HG03565 (cell line): ENCODE data around the gene TRERF1.
"Not testable (repeated sequence)": the region's sequence is repeated elsewhere in the genome, so short reads cannot be mapped to it uniquely, and the experiment has no call there.

ENCODE experiments used
- ATAC-seq: cut with Tn5 transposase; IDR thresholded peaks from one replicate; pipeline ENCODE4 v1.9.1; 2021; ENCODE audit warnings: mild to moderate bottlenecking, moderate library complexity; ENCODE audit not compliant: unreplicated experiment

Gene TRERF1, protein sequence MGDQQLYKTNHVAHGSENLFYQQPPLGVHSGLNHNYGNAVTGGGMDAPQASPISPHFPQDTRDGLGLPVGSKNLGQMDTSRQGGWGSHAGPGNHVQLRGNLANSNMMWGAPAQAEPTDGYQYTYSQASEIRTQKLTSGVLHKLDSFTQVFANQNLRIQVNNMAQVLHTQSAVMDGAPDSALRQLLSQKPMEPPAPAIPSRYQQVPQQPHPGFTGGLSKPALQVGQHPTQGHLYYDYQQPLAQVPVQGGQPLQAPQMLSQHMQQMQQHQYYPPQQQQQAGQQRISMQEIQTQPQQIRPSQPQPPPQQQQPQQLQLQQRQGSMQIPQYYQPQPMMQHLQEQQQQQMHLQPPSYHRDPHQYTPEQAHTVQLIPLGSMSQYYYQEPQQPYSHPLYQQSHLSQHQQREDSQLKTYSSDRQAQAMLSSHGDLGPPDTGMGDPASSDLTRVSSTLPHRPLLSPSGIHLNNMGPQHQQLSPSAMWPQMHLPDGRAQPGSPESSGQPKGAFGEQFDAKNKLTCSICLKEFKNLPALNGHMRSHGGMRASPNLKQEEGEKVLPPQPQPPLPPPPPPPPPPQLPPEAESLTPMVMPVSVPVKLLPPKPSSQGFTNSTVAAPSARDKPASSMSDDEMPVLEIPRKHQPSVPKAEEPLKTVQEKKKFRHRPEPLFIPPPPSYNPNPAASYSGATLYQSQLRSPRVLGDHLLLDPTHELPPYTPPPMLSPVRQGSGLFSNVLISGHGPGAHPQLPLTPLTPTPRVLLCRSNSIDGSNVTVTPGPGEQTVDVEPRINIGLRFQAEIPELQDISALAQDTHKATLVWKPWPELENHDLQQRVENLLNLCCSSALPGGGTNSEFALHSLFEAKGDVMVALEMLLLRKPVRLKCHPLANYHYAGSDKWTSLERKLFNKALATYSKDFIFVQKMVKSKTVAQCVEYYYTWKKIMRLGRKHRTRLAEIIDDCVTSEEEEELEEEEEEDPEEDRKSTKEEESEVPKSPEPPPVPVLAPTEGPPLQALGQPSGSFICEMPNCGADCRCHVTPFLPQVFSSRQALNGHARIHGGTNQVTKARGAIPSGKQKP (N-terminal part only)

GRCh38 chr6:42451333-42452170 lies at the start of gene TRERF1:
Gene TRERF1, minus strand, starts transcription at chr6:42451926. Its CDS starts 182,336 bp downstream, at chr6:42269590.
- ATAC-seq = no peak

DNA sequence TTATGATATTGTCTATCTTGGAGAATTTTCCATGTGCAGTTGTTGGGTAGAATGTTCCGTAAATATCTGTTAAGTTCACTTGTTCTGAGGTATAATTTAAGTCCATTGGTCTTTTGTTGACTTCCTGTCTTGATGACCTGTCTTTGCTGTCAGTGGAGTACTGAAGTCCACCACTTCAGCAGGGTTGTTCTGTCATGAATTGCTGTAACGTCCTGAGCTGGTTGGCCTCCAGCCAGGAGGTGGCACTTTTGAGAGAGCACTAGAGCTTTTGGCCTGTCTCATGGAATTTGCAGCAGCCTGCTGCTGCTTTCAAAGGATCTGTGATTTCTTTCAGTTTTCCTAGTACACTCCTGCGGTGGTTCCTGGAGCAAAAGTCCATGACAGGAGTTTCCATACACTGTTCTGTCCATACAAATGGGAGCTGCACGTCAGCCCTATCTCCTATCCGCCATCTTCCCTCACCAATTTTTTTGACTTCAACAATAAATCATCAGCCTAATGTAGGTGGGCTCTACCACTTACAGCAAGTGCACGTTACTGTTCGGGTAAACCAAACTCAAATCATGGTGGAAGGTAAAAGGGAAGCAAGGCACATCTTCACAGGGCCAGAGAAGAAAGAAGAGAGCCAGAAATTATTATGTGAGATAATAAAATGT lies 46.9 kb upstream of the TRERF1 start:
- ATAC-seq = no peak

DNA sequence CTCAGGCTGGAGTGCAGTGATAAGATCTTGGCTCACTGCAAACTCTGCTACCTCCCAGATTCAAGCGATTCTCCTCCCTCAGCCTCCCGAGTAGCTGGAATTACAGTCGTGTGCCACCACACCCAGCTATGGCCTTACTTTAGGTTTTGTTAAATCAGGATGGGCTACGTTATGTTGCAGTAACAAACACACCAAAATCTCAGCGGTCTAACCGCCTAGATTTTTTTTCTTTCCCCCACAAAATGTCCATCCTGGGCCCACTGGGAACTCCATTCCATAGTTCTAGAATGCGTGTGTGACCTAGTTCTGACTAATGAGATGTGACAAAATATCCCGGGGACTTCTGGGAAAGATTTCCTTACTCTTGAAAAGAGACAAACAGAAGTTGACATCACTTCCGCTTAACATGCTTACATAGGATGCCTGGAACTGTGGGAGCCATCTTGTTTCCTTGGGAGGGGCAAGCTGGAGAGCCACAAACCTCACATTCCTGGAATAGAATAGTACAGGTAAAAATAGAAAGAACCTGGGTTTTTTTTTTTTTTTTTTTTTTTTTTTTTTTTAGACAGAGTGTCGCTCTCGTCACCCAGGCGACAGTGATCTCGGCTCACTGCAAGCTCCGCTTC lies 42.3 kb upstream of the TRERF1 start:
- ATAC-seq = no peak

- ATAC-seq = no peak
These were observed 36.4 kb upstream of the TRERF1 start for GRCh38 chr6:42488129-42488528.

- no peak for ATAC-seq
These were observed 32.5 kb upstream of the TRERF1 start for GRCh38 chr6:42484261-42484660.

DNA sequence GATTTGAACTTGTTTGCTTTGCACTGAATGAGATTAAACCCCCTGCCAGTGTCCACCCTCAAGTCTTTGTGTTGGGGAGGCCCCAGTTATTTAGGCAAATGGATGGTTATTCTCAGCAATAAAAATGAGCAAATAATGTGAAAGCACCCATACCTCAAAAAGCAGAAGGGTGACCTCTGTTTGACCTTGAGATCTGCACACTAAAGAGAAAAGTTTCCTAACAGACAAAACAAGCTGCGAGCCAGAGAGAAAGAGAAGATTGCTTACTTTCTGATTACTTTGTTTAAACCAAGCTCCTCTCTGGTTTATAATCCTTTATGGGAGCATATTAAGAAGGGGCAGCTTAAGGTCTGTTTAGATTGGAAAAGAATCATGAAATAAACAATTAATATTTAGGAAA lies 30.4 kb upstream of the TRERF1 start:
- no peak for ATAC-seq

- ATAC-seq = no peak
These were observed 20.0 kb upstream of the TRERF1 start for GRCh38 chr6:42471714-42472113.

DNA sequence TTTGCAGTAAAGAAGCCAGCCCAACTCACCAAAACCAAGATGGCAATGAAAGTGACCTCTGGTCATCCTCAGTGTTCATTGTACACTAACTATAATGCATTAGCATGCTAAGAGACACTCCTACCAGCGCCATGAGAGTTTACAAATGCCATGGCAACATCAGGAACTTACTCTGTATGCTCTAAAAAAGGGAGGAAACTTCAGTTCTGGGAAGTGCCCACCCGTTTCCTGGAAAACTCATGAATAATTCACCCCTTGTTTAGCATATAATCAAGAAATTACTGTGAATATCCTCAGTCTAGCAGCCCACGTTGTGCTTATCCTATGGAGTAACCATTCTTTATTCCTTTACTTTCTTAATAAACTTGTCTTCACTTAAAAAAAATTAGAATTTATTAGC lies 19.4 kb upstream of the TRERF1 start:
- no peak for ATAC-seq

- ATAC-seq = no peak
These were observed 16.5 kb upstream of the TRERF1 start for GRCh38 chr6:42468273-42468672.

DNA sequence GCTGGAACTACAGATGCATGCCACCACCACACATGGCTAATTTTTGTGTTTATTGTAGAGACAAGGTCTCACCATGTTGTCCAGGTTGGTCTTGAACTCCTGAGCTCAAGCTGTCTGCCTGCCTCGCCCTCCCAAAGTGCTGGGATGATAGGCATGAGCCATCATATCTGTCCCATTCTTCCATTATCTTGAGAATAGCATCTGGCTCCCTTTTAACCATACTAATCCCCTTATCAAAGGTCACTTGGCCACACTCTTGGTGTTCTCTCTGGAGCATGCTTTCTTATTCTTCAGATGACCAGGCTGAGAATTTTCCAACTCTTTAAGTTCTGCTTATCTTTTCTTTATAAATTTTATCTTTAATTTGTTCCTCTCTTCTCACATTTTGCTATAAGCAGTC lies 15.9 kb upstream of the TRERF1 start:
- ATAC-seq = no peak

DNA sequence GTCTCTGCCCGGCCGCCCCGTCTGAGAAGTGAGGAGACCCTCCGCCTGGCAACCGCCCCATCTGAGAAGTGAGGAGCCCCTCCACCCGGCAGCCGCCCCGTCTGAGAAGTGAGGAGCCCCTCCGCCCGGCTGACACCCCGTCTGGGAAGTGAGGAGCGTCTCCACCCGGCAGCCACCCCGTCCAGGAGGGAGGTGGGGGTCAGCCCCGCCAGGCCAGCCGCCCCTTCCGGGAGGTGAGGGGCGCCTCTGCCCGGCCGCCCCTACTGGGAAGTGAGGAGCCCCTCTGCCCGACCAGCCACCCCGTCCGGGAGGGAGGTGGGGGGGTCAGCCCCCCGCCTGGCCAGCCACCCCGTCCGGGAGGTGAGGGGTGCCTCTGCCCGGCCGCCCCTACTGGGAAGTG lies 14.7 kb upstream of the TRERF1 start:
- not testable (repeated sequence) for ATAC-seq

GRCh38 chr6:42462474-42462972 lies 10.8 kb upstream of the TRERF1 start:
- no peak for ATAC-seq

DNA sequence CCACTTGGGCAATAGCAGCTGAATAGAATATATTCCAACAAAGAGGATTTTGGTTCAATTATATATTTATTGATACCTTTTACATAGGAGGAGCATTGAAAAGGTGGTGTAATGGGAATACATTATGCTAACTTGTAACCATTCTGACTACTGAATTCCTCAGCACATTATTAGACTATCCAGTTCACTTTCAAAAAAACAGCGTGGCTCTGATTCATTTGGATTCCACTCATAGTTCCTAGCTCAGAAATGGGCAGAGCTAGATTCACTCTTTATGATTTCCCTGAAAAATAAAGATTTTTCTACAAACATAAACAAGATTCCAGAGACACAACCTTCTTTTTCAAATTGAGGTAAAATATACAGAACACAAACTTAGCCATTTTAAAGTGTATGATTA lies 9.2 kb upstream of the TRERF1 start:
- ATAC-seq = no peak

GRCh38 chr6:42459888-42460287 lies 8.2 kb upstream of the TRERF1 start:
- no peak for ATAC-seq

GRCh38 chr6:42454428-42454791 lies 2.7 kb upstream of the TRERF1 start:
- ATAC-seq = no peak

DNA sequence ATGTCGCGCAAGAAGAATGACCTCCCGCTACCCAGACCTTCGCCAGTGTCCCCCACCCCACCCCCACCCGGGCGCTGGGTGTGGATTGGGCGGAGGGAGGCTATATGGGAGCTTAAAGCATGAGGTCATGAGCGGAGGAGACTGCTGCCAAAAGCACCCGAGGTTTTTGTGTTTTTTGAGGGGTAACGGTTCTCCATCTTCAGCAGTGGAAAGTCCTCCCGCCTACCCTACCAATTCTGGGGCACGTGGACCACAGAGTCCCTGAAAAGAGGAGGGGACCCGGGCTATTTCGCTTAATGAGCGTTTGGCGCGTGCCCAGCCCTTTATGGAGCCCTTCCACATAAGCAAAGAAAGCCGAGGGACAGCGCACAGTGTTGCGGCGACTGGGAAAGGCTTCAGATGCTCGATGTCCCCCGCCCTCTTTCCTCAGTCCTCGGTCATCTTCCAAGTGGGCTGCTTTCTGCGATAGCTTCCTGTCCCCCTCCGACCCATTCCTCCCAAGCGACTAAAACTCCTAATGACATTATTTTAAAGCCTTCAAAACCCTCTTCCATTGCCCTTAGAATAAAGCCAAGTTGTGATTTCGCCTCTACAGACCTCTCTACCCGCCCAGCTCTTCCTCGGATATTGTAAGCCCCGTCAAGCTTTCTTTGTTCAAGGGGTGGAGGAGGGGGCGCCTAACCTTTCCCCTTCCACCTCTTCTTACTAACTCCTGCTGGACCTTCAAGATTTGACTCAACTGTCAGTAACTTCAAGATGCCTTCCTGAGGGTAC lies 2.1 kb upstream of the TRERF1 start:
- ATAC-seq = no peak

DNA sequence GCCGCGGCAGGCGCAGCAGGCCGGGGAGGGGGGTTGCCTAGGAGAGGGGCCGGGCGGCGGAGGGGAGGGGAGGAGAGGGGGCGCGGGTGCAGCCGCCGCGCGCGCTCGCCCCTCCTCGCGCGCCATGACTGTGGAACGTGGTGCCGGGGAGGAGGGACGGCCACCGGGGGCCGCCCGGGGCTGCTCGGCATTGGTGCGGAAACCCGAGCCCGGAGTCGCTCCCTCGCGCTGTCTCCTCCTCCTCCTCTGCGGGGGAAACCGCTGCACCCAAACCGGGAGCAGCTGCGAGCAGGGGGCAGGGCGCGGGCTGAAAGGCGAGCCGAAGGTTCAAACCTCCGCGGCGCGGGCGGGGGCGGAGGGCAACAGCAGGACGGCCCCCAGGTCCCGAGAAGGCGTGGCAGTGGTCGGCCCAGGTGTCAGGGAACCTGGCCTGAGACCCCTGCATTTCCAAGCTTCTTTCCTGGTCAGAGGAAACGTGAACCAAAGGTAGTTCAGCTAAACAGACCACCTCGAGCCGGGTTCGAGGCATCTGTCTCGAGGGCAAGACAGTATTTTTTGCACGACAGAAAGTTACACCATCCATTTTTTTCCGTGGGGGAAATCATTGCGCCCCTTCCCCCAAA lies 1.4 kb upstream of the TRERF1 start:
- ATAC-seq = peak; percentile 33
